NOMO-1 (cell line): ENCODE results near the gene IQSEC1.

Experiments used
- DNase-seq, 2 experiments: peaks; one replicate each; lab custom pipeline; 2025; ENCODE audit not compliant: unreplicated experiment in 2 of 2; lab: John Stamatoyannopoulos, UW

IQSEC1 gene

DNA sequence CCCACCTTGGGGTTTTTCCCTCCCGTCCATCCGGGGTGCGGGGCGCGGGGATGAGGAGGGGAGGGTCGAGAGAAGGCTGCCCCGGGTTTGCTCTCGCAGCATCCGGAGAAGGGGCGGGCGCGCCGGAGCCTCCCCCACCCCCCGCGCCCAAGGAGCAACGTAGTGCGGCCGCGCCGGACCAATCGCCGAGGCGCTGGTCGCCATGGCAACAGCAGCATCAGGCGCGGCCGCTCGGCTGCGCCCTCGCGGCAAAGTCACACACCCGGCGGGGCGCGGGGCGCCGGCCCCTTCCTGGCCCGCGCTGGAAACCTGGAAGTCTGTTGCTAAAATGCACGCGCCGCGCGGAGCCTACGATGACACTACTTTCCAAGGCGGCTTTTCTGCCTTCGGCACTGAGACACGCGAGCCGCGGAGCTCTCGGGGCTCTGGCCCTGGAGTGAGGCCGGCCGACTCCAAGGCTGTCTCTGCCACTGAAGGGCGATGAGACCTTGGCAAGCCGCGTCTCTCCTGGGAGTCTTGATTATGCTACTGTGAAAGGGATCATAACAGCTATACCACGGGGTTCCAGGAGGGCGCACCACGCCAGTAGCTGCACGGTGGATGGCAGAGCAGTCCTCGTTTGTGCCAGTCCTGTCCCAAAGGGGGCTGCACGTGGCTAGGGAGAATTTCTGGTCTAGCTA is at the start of gene IQSEC1:
Gene IQSEC1 (minus strand): TSS at position 104 of the 680 bp plus-strand sequence. CDS start 415 bp downstream, outside the sequence.
- DNase-seq = no peak

DNA sequence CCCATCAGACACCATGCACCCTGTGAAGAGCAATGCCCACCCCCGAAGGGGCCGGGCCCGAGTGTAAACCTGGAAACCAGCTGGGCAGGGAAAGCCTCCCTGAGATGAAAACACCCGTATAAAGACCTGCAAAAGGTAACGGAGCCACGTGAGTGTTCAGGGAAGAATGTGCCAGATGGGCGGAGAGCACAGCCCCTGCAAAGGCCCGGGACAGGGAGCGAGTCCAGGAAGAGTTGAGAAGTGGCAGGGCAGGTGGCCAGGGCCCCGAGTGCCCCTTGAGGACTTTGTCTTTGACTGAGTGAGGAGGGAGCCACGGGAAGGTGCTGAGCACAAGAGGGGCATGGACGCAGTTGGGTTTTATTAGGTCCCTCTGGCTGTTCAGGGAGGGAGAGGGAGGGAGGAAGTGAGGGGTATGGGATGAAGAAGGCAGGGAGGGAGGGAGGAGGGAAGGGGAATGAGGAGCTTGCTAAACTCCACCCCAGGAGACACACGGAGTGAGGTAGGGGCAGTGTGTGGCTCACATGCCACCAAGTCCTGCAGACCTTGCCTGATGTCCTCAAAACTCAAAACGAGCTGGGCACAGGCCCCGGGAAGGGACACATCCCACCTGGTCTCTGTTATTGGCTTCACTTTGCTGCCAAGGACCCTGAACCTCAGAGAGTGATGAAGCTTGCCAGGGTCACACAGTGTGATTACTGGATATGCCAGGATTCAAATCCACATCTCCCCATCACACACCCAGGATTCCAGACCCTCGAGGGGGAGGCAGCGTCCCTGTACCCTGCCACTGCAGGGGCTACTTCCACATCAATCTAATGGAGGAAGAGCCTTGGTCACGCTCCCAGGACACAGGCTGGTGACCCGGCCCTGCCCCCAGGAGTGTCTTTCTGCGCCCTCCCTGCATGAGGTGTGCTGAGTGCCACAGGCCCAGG is 49.1 kb upstream of the IQSEC1 start:
- DNase-seq = no peak

DNA sequence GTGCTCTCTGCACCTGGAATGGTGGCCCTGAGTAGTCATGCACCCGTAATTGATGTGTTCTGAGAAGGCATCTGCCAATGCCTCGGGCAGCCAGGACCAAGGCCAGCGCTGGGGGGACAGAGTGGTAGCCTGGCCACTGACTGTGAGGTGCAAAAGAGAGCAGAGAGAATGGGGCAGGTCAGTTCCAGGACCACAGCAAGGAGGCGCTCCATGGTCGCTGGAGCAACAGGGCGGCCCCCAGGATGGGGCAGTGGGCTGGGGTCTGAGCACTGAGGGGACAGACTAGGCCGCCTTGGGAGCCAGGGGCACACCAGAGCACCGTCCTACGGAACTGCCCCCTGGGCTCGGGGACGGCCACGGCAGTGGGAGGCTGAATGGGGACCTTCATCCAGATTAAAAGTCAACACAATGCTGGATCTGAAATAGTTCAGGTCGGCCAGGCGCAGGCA is 48.3 kb upstream of the IQSEC1 start:
- no peak for DNase-seq

DNA sequence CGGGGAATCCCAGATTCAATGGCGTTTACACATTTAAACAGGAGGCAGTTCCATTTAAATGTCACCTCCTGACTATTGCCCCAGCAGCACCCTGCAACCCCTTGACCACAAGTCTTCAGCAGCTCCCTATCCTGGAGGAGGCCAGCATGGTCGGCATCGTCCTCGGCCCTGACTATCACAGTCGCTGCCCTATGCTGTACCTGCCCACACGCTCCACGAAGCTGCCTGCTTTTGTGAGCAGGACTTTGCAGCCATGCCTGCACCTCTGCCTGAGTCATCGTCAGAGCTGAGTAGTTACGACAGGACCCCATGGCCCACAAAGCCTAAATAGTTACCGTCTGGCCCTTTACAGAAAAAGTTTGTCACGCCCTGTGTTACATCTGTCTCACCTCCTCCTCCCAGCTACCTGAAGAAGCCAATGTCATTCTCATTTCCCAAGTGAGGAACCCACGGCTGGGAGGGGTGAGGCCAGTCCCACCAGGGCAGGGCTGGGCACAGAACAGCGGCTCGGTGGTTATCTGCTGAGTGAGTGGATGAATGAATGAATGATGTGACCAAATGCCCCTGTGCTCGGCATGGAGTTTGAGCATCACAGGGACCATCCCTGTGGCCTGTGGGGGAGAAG is 47.8 kb upstream of the IQSEC1 start:
- no peak for DNase-seq

DNA sequence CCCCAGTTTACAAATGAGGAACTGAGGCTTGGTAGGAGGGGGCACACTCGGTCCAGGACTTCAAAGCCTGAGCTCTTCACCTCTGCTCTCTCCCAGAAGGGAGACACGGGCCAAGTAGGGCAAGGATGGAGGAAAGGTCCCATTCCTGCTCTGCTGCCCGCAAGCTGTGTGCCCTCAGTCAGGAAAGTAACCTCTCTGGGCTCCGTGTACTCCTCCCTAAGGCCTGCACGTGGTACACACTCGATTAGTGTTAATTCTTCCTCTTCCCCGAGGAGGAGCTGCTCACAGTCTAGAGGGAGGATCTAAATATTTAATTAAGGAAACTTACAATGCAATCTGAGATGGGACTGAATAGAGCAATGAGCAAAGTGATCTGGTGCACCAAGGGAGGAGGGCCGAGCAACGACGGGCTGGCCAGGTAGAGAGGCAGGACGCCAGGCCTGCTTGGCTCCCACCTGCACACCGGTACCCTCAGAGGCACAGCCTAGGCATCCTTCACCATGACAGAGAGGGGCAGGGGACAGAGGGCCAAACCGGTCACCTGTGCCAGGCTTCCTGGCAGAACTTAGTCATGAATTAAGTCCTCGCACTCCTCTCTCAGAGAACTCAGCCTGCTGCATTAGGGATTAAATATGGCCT is 47.2 kb upstream of the IQSEC1 start:
- no peak for DNase-seq

DNA sequence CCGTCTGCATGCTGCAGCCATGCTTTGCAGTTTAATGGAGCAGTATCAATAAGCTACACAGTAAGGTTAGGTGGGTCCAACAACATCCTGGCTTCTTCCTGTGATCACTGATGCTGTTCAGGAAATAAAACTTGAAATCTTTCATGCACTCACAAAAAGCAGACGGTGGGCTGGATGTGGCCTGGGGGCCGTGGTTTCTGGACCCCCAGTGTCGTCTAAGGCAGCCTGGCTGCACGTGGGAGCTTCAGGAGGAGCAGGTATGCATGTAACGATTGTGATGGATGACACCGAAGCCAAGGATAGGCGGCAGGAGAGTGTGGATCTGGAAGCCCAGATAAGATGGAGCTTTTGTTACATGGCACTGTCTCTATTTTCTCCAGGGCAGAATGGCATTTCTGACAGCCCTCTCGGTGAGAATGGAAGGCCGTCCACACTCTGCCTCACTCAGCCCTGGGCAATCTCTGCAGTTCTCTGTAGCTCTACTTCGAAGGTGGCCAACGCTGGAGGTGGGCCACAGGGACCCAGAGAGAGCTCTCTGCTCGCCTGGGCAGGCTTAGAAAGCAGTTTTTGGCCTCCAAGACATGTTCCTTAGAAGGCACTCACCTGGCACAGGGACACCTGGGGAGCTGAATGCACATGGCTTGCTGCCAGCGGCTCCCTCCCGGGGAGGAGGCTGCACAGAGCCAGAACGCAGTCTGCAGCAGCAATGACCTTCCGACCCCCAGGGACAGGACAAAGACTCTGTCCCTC is 46.4 kb upstream of the IQSEC1 start:
- no peak for DNase-seq

DNA sequence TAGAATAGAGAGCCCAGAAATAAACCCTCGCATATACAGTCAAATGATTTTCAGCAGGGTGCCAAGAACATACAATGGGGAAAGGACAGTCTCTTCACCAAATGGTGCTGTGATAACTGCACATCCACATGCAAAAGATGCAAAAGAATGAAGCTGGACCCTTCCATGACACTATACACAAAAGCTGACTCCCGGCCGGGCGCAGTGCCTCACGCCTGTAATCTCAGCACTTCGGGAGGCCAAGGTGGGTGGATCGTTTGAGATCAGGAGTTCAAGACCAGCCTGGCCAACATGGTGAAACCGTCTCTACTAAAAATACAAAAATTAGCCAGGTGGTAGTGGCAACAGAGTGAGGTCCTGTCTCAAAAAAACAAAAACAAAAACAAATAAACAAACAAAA is 43.2 kb upstream of the IQSEC1 start:
- no peak for DNase-seq

DNA sequence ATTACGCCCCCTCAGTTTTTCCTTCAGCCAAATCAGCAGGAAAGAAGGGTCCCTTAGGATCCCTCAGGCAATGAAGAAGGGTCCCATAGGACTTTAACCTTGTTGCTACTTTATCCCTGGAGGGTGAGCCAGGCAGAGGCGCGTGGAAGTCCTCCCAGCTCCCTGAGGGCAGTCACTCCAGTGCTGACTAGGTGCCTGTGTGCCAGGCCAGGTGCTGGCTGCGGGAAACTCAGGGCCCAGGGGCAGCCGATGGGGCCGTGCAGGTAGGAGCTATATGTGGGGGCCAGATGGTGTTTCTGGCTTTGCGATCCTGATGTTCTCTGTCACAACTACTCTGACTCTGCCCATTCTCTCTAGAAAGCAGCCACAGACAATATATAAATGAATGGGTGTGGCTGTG is 42.8 kb upstream of the IQSEC1 start:
- DNase-seq = no peak

DNA sequence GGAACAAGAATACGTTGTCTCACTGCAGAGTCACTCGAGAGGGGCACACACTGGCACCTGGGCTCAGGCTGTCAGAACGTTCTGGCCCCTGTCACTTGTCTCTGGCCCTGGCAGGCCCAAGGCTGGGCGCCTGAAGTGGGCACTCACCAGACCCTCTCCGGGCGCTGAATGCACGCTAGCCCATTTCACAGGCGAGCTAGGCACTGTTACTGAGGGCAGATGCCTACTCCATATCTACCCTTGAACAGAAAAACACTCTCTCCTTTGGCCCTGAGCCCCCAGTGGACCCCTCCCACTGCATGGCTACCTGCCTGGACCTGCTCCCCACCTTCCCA is 42.3 kb upstream of the IQSEC1 start:
- no peak for DNase-seq

DNA sequence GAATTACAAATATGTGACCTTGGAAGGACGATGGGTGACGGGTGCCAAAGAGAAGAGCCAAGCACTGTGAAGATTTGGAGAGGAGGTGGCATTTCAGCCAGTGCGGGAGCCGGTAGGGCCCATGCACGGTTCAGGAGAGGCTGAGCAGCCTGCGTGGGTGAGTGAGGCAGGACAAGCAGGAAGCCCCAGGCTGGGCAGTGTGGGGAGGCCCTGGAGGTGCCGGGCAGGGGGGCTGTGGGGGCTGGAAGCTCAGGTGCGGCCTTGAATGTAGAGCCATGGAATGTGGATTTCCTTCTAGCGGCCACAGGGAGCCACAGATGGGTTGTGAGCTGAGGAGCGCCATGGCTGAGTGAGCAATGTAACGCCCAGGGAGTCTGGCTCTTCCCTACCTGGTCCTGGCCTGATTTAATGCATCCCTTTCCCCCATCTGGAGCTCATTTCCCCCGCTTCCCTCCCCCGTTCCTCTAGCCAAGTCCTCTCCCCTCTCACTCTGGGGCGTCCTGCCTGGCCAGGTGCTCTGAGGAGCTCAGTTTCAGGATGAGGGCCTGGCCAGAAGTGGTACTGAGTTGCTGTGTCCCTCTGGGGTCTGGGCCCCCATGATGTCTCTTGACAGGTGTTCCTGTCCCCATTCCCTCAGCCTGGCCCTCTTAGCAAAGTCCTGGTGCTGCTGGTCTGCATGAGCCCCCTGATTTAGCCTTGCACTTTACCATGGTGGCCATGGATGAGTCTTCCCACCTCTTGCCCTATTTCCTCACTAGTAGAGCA is 41.8 kb upstream of the IQSEC1 start:
- no peak for DNase-seq

DNA sequence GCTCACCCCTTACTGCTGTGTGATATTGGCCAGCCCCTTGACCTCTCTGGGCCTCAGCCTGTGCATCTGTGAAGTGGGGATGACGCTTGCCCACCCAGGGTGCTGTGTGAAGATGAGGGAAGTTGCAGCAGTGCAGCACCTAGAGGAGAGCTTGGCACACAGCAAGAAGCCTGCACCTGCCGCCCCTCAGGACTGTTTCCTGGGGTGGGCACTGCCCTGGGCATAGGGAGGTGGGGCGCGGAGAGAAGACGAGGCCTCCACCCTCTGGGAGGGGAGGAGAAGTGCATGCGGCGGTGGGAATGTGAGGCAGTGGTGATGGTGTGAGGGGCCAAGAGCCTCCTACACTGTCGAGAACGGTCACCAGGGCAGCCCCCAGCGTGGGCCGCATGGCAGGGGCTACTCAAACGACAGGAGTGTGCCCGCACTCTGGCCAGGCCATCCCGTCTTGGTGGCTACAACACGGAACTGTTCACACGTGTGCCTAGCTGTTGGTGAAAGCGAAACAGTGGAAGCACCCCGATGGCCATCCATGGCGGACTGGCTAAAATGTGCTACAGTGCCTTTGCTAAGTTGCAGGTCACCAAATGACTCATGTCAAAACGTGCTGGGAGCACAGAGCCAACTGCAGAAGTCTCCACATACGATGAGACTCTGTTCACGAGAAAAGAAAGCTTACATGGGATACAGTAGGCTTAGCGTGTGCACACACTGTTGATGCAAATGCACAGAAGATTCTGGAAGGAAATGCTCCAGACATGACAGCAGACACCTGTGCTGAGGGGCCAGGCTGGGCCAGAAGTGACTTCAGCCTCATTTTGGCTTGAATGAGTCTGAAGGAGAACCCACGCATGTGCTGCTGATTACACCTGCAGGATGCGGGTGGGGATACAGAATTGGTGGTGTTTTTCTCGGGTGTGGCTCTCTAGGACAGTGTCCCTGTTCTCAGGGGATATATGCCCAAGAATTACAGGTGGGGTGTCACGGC is 40.4 kb upstream of the IQSEC1 start:
- no peak for DNase-seq

DNA sequence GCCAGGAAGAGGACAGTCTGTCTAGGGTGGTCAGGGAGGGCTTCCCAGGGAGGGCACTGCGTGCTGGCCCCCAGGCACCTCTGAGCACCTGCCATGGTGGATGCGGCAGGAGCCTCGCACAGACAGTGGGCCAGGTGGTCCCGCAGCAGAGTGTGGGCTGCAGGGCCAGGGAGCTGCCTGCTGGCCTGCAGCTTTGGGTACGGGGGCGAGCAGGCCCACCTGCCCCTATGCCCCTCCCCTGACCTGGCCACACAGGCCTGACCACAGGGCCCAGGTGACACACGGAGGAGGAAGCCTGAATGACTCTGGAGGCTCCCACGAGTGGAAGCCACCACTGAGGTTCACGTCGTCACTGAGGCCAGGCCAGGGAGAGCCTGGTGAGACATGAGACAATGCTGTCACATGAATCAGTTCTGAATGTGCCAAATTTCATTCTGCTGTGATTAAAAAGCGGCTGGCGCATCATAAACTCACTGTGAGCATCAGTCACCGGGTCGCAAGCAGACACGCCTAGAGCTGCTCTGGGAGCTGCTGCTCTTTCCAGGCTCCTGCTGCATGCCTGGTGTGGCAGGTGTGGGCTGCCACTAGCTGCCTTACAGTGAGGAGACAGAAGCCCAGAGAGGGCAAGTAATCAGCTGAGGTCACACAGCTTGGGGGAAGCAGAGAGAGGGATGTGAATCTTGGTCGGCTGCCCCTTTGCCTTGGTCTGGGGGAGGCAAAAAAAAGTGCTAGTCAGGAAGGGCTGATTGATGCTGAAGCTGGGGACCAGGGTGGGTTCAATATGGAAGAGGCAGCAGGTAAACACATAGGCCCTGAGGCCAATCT is 39.5 kb upstream of the IQSEC1 start:
- no peak for DNase-seq

DNA sequence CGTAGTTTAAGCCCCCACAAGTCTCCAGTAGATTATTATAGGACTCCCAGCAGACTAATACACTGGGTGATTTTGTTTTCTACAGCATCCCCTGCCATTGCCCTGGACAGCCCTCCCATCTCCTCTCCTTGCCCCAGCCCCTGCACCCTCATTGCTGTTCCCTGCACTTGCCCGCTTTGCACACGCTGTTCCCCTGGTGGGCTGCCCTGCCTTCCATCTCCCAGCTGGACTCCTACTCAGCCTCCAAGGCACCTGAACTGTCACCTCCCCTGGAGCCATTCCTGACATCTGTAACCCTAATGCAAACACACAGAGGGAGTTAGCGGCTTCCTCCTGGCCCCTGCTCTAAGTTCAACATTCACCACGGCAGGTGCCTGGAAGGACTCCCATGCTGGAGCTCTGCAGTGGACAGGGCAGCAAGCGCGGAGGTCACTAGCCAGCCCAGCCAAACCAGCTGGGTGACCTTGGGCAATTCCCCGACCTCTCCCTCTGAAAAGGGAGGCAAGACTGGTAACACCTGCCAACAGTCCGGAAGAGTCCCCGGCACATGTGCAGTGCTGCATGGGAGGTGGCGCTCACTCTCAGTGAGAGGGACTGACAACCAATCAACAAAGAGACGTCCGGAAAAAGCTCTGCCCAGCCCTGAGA is 38.8 kb upstream of the IQSEC1 start:
- DNase-seq = no peak

DNA sequence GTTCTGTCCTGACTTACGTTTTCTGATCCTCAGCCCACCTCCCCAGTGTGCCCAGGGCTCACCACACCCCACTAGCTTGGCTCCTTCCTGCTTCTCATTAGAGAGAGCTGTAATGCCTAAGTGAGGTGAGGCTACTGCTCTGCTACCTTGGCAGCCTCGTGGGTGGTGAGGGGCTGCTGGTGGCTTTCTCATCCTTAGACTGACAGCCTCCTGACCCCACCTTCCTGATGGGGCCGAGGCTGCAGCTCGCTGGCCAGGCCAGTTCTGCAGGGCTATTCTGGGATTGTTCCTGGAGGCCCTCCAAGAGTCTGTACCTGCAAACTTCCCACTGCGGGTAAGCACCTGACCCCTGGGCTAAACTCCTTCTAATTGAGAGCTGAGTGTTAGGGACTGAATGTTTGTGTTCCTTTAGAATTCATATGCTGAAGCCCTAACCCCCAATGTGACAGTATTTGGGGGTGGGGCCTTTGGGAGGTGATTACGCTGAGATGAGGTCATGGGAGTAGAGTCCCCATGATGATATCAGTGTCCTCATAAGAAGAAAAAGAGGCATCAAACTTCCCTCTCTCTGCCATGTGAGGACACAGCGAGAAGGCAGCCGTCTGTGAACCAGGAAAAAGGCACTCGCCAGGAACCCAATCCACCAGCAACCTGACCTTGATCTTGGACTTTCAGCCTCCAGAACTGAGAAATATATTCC is 38.1 kb upstream of the IQSEC1 start:
- DNase-seq = no peak

DNA sequence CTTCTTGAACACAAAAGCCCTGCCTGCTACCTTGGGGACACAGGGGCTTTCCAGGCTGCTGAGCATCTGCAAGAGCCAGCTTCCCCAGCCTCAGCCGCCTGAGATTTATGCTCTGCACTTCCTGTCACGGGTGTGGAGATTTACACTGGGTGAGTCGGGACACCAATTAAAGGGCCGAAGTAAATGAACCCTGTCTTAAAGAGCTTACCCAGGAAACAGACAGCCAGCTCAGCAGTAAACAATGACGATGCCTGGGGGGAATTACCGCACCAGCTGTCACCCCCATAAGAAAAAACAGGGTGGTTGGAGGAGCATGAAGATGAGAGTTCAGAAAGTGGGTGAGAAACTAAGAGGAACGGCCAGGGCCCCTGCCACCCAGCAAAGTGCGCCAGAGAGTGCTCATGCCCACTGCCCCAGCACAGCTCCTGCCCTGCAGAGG is 37.5 kb upstream of the IQSEC1 start:
- peak; percentile 15 to 27 for DNase-seq

DNA sequence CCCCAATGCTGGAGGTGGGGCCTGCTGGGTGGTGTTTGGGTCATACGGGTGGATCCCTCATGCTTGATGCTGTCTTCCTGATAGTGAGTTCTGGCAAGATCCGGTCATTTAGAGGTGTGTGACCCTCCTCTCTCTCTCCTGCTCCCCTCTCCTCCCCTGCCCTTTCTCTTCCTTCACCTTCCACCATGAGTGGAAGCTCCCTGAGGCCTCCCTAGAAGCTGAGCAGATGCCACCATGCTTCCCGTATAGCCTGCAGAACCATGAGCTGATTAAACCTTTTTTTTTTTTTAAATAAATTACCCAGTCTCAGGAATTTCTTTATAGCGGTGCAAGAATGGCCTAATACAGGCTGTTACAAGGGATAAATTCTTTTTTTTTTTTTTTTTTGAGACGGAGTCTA is 36.3 kb upstream of the IQSEC1 start:
- no peak for DNase-seq

DNA sequence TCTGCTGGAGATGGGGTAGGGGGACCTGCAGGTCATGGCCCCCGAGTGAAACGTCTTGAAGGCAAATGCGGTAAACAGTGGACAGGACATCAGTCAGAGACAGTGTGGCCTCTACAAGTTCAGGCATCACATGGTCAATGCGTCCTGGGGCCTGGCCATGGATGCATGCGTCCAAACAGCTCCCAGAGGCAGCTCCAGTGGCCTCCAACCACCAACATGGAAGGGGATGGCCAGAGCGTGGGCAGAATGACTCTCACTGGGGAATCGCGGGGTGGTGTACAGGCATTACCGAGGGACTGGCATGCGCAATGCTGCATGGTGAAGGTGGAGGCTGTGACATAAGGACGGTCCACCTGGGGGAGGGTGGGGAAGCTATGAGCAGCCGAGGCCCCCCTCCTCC is 35.6 kb upstream of the IQSEC1 start:
- no peak for DNase-seq
